ENCODE measurements around the gene SPATA25.

GRCh38 chr20:45878076-45878761 lies 9.2 kb downstream of the SPATA25 start:
- TF ChIP-seq CTCF (IDR thresholded peaks at IDR 0.05): no peak
- no peak for TF ChIP-seq ZFX (IDR thresholded peaks at IDR 0.05; ENCODE audit: borderline replicate concordance)
